HuH-7 (cell line): Measurements from ENCODE around the gene L3MBTL4.

ENCODE experiments used
- DNase-seq: peaks from one replicate; pipeline ENCODE4 v3.0.0; 2011; ENCODE audit warnings: low spot score

The L3MBTL4 gene

DNA sequence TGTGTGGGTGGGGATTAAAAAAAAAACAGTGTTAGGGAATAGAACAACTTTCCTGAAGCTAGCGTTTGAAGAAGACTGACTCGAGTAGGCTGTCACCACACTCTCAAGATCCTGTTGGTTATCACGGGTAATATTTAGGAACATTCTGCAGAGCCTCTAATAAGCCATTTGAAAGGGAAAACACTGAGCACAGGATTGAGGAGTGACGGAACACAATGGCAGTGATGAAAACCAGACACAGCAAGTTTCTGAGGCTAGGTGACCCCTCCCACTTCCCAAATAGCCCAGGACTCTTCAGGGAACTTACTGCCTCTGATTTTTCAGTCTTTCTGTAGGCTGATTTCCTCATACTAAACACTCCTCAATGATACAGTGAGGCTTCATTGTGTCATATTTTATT, 431.2 kb downstream of the L3MBTL4 start:
- no peak for DNase-seq

DNA sequence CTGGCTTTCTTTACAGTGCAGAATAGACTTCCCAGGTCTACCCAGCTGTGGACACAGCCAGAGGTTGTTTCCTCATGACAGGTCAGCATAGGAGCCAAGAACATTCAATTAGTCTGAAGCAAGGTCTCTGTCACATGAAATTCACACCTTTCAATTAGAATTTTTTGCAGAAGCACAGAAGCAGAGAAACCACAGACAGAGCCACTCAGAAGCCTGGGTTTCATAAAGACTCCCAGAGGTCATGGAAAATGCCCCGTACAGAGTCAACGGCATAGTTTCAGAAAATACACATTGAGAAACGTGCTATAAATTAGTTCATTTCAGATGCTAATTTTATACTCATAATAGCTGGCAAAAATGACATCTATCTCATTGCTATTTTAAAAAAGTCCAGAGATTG, 432.4 kb downstream of the L3MBTL4 start:
- DNase-seq: no peak

GRCh38 chr18:5980721-5981120, 434.0 kb downstream of the L3MBTL4 start:
- no peak for DNase-seq

DNA sequence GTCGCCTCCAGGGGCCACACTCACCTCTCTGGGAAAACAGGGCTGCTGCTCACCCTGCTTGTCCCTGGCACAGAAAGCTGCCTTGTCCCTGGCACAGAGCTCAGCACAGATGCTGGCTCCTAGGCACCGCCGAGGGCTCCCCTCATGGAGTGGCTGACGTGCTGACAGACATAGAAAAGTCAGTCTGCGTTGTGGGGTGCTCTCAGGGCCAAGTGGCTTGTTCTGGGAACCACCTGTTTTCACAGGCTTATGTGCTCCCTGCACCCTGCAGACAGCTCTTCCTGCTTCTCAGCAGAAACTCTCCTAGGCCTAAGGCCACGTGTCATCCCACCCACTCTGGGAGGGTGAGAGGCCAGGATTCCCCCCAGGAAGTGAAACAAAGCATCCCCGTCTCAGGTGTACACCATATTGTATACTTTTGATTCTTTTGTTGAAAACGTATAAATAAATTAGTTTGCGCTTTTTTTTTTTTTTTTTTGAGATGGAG, 434.7 kb downstream of the L3MBTL4 start:
- DNase-seq: no peak

- DNase-seq: no peak
These were observed 435.4 kb downstream of the L3MBTL4 start for GRCh38 chr18:5979176-5979888.

GRCh38 chr18:5977022-5977421, 437.7 kb downstream of the L3MBTL4 start:
- DNase-seq: no peak

DNA sequence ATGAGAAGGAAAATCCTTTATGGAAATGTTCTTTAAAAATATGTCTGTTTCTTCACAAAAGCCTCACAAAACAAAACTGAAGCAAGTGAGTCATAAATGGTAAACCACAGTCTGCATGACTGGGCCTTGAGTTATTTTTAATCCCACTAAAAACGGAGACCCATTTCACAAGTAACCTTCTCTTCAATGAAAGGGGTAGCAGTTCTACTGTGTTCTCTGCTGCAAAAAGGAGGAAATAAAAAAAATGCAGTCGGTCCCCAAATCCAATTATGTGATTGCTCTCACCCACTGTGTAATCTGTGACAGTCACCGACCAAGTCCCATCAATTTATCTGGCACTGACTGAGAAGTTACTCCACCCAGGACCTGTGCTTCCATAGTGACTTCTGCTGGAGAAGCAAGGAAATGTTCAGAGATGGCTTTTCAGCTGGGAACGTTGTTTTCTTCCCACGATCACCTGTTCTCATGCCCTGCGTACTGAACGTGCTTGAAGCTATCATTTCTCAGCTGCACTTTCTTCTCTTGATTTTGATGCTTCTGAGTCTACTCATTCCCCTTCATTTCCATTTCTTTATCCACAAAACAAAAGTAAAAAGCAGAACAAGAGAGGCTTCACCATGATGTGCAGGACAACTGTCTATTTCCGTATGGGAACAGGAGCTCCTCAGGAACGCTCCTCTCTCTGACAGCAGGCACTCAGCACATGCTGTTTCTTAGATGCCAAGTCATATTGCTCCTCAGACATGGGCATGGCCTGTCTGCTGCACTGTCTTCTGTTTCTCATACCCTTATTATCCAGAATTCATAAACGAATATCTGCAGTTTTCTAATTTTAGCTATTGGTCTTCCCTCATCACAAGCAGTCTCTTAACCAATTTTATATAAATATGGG, 439.4 kb downstream of the L3MBTL4 start:
- no peak for DNase-seq

DNA sequence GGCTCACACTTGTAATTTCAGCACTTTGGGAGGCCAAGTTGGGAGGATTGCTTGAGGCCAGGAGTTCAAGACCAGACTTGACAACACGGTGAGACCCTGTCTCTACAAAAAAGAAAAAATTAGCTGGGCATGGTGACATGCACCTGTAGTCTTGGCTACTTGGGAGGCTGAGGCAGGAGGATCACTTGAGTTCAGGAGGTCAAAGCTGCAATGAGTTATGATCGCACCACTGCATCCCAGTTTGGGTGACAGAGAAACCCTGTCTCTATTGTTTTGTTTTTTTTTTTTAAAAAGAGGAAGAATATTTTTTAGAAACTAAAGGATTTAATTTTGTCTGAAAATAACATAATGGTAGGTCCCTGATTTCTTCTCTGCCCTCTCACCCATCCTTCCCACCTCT, 440.0 kb downstream of the L3MBTL4 start:
- DNase-seq: no peak

GRCh38 chr18:5973099-5973498, 441.6 kb downstream of the L3MBTL4 start:
- no peak for DNase-seq

- no peak for DNase-seq
These were observed 442.4 kb downstream of the L3MBTL4 start for GRCh38 chr18:5972298-5972697.

DNA sequence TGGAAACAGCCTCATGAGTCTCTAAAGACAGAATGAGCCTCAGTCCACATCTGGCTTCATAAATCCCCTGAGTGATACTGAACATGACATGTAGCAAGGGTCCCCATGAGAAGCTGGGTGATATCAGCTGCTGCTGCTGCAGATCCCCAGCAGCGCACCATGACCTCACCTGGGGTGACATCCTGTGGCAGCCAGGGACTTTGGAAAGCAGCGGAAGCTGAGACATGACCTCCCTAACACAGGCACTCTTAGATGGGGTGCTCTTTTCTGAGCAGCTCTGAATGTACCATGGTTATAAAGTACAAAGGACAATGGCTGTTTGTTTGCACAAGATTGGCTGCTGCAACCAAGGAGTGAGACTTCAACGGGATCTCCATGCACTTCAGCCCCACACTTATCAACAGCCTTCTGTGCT, 444.7 kb downstream of the L3MBTL4 start:
- no peak for DNase-seq

DNA sequence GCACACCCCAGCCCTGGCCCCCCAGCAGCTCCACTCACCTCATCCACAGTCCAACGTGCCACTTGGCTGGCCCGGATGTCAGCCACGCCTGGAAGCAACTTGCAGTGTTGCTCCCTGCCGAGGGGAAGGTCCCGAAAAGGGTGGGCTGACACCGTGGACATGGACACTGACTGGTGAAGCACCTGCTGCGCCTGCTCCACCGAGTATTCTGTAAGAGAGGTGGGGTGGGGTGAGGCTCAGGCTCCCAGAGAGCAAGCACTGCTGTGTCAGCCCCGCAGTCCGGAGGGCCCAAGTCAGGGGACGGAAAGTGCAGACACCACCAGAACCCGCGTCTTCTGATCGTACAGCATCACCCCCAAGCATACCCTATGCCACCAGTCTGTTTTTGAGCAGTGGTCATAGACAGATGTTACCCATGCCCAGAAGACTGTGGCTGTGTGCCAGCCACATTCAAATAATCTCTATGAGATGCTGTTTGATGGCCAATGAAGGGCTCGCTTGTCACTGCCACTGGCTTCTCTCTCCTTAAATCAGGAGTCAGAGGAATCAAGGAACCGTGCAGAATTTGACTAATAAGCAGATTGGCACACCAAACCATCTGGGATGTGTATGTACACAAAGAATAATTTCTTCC, 445.2 kb downstream of the L3MBTL4 start:
- no peak for DNase-seq

GRCh38 chr18:5967666-5968065, 447.0 kb downstream of the L3MBTL4 start:
- DNase-seq: no peak

DNA sequence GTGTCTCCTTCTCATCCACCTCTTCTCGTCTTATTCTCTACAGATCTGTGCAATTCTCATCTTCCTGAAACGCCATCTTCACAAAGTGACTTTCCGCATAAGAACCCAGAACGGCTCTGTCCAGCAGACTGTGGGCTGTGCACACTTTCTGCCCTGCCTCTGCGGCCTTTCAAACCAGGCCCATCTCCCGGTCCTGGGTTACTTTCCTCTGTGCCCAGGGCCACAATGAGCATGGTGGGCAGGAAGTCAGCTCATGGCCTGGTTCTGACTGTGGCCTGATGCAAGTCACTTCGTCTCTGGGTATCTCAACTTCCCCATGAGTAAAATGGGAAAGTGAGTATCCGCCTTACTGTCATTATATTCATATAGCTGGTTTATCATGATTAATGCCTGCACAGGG, 447.7 kb downstream of the L3MBTL4 start:
- no peak for DNase-seq

DNA sequence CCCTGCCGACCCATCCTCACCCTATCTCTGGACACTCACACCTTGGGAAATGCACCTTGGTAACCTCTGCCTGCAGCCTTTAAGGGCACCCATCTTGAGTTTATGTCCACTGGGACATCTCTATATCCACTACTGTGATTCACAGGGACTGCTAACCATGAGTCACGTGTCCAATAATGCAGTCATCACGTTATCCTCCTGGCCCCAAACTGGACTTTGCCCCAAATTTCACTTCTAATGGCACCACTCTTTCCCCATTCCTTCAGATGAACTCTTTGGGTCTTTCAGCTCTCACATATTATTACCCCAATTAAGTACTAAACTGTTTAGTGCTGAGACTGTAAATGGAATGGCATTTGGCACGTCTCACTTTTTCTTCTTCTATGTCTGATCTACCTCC, 448.2 kb downstream of the L3MBTL4 start:
- DNase-seq: no peak

DNA sequence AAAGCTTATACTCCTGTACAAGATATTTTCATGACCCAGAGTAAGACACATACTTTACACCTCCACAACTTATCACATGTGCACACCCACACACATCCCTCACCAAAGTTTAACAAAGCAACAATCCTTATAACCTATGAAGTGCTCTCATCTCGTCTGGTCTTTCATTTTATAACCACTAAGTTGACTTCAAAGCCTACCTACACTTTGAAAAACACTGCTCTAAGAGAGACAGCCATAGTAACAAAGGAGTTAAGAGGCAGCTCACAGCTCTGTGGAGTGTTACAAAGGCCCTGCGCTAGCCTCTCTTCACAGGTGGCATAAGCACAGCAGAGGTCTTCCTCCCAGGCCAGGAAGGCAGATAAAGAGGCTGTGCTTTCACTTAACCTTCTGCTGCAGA, 449.7 kb downstream of the L3MBTL4 start:
- DNase-seq: no peak

- DNase-seq: no peak
These were observed 450.1 kb downstream of the L3MBTL4 start for GRCh38 chr18:5964596-5964995.

DNA sequence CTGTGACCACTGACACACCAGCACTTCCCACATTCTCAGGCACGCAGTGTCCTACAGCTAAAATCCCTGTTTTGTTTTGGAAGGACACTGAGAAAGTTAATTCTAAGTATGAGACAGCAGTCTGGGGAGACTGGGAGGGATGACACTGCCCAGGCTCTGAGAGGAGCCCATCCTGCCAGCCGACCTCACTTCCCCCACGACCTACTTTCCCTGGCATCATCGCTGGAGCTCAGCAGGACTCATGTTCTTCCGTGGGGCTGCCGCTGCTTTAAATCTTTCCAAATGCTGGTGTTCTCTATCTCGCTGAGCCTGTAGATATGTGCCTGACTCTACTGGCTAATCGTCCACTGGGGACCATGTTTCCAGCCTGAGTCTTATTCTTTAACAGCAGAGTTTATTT, 450.6 kb downstream of the L3MBTL4 start:
- DNase-seq: no peak

- no peak for DNase-seq
These were observed 451.4 kb downstream of the L3MBTL4 start for GRCh38 chr18:5963267-5963666.

DNA sequence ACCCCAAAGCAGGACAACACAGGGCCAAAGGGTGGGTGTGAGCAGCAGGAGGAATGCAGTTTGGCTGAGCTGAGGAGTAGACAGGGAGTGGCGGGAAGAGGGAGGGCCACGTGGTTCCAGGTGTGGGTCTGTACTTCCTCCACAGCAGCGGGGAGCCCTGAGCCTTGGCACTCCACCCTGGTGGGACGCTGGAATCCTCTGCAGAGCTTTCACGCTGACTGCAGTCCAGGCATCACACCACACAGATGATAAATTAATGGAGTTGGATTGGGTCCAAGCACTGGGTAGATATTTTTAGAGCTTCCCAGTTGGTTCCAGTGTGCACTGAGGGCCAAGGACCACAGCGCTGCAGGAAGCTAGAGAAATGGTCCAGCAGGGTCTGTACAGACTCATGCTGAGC, 452.3 kb downstream of the L3MBTL4 start:
- no peak for DNase-seq

- DNase-seq: no peak
These were observed 452.9 kb downstream of the L3MBTL4 start for GRCh38 chr18:5961828-5962150.

GRCh38 chr18:5961097-5961827, 453.4 kb downstream of the L3MBTL4 start:
- DNase-seq: no peak
